Kidney epithelial cell (primary cell): ENCODE data around the gene NDUFB2. TPM values are rescaled to one million over a fixed set of nuclear protein-coding genes. Genes with fewer than 3 reads are reported as not detected.
A peak's percentile ranks its signal among the peaks of the same experiment; 100 is the strongest.

Experiments
- DNase-seq: peaks from one replicate; pipeline ENCODE4 v3.0.0-alpha.2; 2010; ENCODE audit warnings: low read depth
- H3K27me3 ChIP-seq: 2 replicates; pipeline ENCODE4 v1.6.0; 2011; ENCODE audit warnings: low read length; ENCODE audit not compliant: control insufficient read depth, insufficient read depth
- H3K36me3 ChIP-seq: 2 replicates; pipeline ENCODE4 v1.5.1; 2011; ENCODE audit warnings: low read length; ENCODE audit not compliant: control insufficient read depth, insufficient read depth
- H3K4me3 ChIP-seq: 2 replicates; pipeline ENCODE4 v1.5.1; 2011; ENCODE audit warnings: low read depth, mild to moderate bottlenecking, control low read depth, low read length
- total RNA-seq: library from RNA; depleted of rRNA; stranded (reverse); fragments of >200 nt; gene quantifications from 2 replicates; pipeline ENCODE4 v1.2.3, GENCODE V29; 2015
- TF ChIP-seq, protein P1 (sequence below): IDR thresholded peaks from 2 replicates; pipeline ENCODE4 v1.5.1; 2011; ENCODE audit warnings: mild to moderate bottlenecking, moderate library complexity, low read length, control low read depth, inconsistent platforms; ENCODE audit not compliant: insufficient read depth, poor library complexity, severe bottlenecking

Gene NDUFB2
- total RNA-seq, 1 donor from 2014 or later: 221 TPM

DNA sequence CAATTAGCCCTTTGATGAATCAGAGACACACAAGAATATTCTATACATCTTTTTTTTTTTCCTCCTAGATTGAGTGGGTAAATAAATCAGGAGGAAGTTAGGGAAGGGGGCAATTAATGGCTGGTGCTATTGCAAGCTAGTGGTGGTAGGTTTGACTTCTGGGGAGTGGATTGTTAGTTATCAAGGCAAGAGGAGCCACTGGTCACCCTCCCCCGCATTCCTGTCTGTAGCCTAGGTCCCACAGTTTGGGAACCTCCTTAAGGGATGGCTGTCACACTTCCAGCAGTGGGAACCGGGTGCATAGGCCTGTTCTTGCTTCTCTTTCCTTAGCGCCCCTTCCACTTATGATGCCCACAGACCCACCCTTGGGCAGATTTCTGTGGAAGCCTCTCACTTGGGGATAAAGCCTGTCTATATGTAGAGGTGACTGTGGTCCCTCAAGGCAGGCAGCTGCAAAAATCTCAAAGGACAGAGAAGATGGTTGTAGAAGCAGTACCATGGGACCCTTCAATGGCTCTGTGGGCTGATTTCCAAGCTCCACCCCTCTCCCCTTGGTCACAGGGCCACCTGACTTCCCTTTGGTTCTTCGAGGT, 26.1 kb upstream of the NDUFB2 start:
- H3K4me3 ChIP-seq: no peak overlapping the region
- H3K27me3 ChIP-seq: no peaks in the 10 kb centered on the region
- TF ChIP-seq, protein P1, sequence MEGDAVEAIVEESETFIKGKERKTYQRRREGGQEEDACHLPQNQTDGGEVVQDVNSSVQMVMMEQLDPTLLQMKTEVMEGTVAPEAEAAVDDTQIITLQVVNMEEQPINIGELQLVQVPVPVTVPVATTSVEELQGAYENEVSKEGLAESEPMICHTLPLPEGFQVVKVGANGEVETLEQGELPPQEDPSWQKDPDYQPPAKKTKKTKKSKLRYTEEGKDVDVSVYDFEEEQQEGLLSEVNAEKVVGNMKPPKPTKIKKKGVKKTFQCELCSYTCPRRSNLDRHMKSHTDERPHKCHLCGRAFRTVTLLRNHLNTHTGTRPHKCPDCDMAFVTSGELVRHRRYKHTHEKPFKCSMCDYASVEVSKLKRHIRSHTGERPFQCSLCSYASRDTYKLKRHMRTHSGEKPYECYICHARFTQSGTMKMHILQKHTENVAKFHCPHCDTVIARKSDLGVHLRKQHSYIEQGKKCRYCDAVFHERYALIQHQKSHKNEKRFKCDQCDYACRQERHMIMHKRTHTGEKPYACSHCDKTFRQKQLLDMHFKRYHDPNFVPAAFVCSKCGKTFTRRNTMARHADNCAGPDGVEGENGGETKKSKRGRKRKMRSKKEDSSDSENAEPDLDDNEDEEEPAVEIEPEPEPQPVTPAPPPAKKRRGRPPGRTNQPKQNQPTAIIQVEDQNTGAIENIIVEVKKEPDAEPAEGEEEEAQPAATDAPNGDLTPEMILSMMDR: no peak
- no peaks in the 10 kb centered on the region for H3K36me3 ChIP-seq
- no peak for DNase-seq

DNA sequence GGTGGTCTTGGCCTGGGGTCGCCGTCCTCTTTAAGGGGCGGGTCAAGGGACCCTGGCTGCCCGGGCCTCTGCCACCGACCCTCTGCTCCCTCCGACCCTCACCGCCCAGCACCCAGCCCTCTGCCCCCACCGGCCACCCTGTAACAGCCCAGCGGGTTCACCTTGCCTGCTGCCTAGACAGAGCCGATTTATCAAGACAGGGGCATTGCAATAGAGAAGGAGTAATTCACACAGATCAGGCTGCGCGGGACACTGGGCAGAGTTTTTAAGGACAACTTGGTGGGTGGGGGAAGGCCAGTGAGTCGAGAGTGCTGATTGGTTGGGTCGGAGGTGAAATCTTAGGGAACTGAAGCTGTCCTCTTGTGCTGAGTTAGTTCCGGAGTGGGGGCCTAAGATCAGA, 24.5 kb upstream of the NDUFB2 start:
- no peak for DNase-seq
- H3K36me3 ChIP-seq: no peaks in the 10 kb centered on the region
- TF ChIP-seq, protein P1: no peak
- H3K27me3 ChIP-seq: no peaks in the 10 kb centered on the region
- no peak overlapping the region for H3K4me3 ChIP-seq

DNA sequence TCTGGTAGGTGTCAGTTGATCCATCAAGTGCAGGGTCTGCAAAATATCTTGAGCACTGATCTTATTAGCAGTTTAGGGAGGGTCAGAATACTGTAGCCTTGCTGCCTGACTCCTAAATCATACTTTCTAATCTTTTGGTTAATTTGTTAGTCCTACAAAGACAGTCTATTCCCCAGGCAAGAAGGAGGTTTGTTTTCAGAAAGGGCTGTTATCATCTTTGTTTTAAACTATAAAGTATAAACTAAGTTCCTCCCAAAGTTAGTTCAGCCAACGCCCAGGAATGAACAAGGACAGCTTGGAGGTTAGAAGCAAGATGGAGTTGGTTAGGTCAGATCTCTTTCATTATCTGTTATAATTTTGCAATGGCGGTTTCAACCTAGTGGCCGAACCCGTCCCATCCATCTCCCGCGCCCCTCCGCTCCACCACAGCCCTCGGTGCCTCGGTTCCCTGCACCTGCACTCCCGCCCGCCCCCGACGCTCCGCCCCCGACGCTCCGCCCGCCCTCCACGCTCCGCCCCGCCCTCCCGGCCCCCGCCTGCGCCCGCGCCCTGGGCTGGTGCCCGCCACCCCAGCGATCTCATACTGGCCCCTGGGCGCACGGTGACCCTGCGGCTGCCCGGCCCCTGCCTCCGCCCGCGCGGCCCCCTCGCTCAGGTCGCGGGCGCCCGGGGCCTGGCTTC, 24.0 kb upstream of the NDUFB2 start, which contains the start of gene ADCK2:
Gene ADCK2 (plus strand): TSS at position 564 of the 681 bp plus-strand sequence. CDS start 386 bp downstream, outside the sequence.
- Histone ChIP-seq H3K27me3 (no peaks in the 10 kb centered on the region), H3K36me3 (no peaks in the 10 kb centered on the region), H3K4me3 (peak within 1 kb of the TSS; percentile 47)
- TF ChIP-seq, protein P1: no peak
- no peak for DNase-seq

DNA sequence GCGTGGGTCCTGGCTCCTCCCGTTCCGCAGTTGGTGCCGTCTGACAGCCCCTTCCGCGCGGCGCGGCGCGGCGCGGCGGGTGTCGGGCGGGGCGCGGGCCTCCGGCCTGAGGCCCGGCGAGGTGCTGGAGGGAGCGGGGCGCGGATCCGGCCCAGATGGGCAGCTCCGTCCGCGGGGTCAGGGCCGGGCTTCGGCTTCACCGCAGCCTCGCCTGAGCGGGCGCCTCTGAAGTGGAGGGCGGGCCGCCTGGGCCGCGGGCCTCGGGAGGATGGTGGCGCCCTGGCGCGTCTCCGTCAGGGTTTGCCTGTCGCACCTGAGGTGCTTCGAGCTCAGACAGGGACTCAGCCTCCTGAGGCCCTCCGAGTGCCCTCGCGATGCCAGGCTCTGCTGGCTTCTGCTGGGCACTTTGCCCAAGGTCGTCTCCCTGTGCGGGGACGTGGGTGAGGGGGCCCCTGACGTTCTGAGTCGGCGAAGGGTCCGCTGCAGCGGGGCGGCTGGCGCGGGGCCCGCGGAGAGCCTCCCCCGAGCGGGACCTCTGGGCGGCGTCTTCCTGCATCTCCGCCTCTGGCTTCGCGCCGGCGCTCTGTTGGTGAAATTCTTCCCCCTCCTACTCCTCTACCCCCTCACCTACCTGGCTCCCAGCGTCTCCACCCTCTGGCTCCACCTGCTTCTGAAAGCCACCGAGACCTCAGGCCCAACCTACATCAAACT, 23.3 kb upstream of the NDUFB2 start:
- TF ChIP-seq, protein P1: no peak
- peak overlapping the region; percentile 47 for H3K4me3 ChIP-seq
- DNase-seq: no peak
- peaks cover 1% of the 10 kb centered on the region for H3K36me3 ChIP-seq
- no peaks in the 10 kb centered on the region for H3K27me3 ChIP-seq

DNA sequence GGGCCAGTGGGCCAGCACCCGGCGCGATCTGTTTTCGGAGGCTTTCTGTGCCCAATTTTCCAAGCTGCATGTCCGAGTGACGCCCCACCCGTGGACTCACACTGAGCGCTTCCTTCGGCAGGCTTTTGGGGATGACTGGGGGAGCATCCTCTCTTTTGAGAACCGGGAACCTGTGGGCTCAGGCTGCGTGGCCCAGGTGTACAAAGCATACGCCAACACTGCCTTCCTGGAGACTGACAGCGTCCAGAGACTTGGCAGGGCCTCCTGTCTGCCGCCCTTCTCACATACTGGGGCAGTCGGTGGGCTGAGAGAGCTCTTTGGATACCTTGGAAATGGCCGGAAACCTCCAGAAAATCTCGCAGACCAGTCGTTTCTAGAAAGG, 22.7 kb upstream of the NDUFB2 start:
- H3K27me3 ChIP-seq: no peaks in the 10 kb centered on the region

More for the DNA sequence above, 22.7 kb upstream of the NDUFB2 start:
- H3K4me3 ChIP-seq: peak overlapping the region; percentile 47
- DNase-seq: no peak
- TF ChIP-seq, protein P1: no peak
- peaks cover 1% of the 10 kb centered on the region for H3K36me3 ChIP-seq
